Testis (tissue), 3 donors: ENCODE results near the gene GPR150. TPM values are rescaled to one million over a fixed set of nuclear protein-coding genes. Genes with fewer than 3 reads are reported as not detected.

Experiments
- DNase-seq: peaks from one replicate; pipeline ENCODE4 v3.0.0-alpha.2; 2019
- H3K27ac ChIP-seq, 2 donors: fragments of 200-600 bp; sonication (generic); one replicate each; pipeline ENCODE4 v1.5.1; 2019
- H3K27me3 ChIP-seq: fragments of 200-600 bp; sonication (generic); one replicate; pipeline ENCODE4 v1.5.1; 2019
- H3K36me3 ChIP-seq: fragments of 200-600 bp; sonication (generic); one replicate; pipeline ENCODE4 v1.5.1; 2017; ENCODE audit warnings: low read depth; ENCODE audit errors: missing control alignments
- H3K4me1 ChIP-seq: fragments of 200-600 bp; sonication (generic); one replicate; pipeline ENCODE4 v1.5.1; 2019
- H3K4me3 ChIP-seq, 2 donors: fragments of 200-600 bp; sonication (generic); one replicate each; pipeline ENCODE4 v1.5.1; 2017 to 2019
- H3K9me3 ChIP-seq: fragments of 200-600 bp; sonication (generic); one replicate; pipeline ENCODE4 v1.5.1; 2017
- CTCF ChIP-seq, 3 experiments: fragments of 450-650 bp in 2 of 3; fragments of 200-600 bp in 1 of 3; sonication (generic) in 1 of 3; IDR thresholded peaks; one replicate each; pipeline ENCODE4 v1.5.1; 2016 to 2019; ENCODE audit warnings: antibody characterized with exemption in 3 of 3, mild to moderate bottlenecking in 2 of 3, moderate library complexity in 1 of 3
- POLR2A ChIP-seq: fragments of 450-650 bp; IDR thresholded peaks from one replicate; pipeline ENCODE4 v1.6.1; 2017; ENCODE audit warnings: antibody characterized with exemption, mild to moderate bottlenecking, moderate library complexity
- WGBS, 2 donors: methylation state at CpG; one replicate each; pipeline ENCODE4 v1.1.5; 2018; 5-methylcytosine and 5-hydroxymethylcytosine counted together
- intact Hi-C: fragments of 100-400 bp; cut with DNase I; formaldehyde crosslinking; loops from one replicate; pipeline ENCODE4 v1.15.1; 2023; ENCODE audit warnings: low total_unique reads
- polyA plus RNA-seq: library from polyadenylated mRNA; stranded (reverse); fragments of 350-450 nt; fragmentation: Illumina TruSeq; extraction: RNeasy Lipid Tissue Mini Kit (QIAGEN cat#74804); gene quantifications from one replicate; pipeline ENCODE4 v1.2.3, GENCODE V29; 2014; ENCODE audit warnings: low read depth, low replicate concordance; ENCODE audit not compliant: insufficient read depth
- total RNA-seq, 2 donors: library from RNA; depleted of rRNA; stranded (reverse); fragments of >200 nt; gene quantifications; one replicate each; pipeline ENCODE4 v1.2.3, GENCODE V29; 2016

GPR150 gene
- total and polyA plus RNA-seq, 3 donors from 2014 or later: 0.45 to 0.99 (median 0.87) TPM

GRCh38 chr5:95605786-95606185 lies 14.1 kb upstream of the GPR150 start:
- intact Hi-C loops: no loop called here

DNA sequence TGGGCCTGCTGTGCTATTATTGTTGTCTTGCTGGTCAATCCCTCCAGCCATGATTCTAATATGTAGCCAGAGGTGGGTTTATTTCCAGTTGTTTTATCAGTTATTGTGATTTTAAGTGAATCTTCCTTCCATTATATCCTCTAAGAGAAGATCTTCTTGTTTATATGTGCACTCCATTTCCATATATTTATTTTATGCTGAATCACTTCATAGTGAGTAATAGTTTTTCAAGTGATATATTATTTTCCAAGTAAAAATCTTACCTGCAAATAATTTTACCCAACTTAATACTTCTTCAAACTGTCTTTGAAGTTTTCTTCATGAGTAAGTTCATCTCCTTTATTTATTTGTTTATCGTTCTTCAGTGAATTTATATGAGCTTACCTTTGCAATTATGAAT lies 13.5 kb upstream of the GPR150 start:
- no peak overlapping the region for H3K27ac ChIP-seq
- TF ChIP-seq POLR2A: no peak
- TF ChIP-seq CTCF (IDR thresholded peaks at IDR 0.05): no peak
- no peaks in the 10 kb centered on the region for H3K4me1 ChIP-seq
- intact Hi-C loops: no loop called here
- no peak for DNase-seq
- H3K4me3 ChIP-seq: no peak overlapping the region
- 92 to 96% methylated on average over 1 of the region's 1 CpG for whole genome bisulfite sequencing, 2 donors
- no peaks in the 10 kb centered on the region for H3K27me3 ChIP-seq
- no peaks in the 10 kb centered on the region for H3K9me3 ChIP-seq
- H3K36me3 ChIP-seq: no peaks in the 10 kb centered on the region

More at GRCh38 chr5:95605786-95606185, 14.1 kb upstream of the GPR150 start:
- H3K4me3 ChIP-seq: no peak overlapping the region
- H3K27me3 ChIP-seq: no peaks in the 10 kb centered on the region
- DNase-seq: no peak
- H3K9me3 ChIP-seq: no peaks in the 10 kb centered on the region
- H3K4me1 ChIP-seq: no peaks in the 10 kb centered on the region
- WGBS, 2 donors: 88 to 96% methylated on average over 5 of the region's 5 CpGs
- H3K27ac ChIP-seq: no peak overlapping the region
- no peaks in the 10 kb centered on the region for H3K36me3 ChIP-seq
- TF ChIP-seq CTCF (IDR thresholded peaks at IDR 0.05): no peak
- no peak for TF ChIP-seq POLR2A

- DNase-seq: no peak
- H3K27ac ChIP-seq: no peak overlapping the region
- H3K27me3 ChIP-seq: no peaks in the 10 kb centered on the region
- no peaks in the 10 kb centered on the region for H3K4me1 ChIP-seq
- H3K36me3 ChIP-seq: no peaks in the 10 kb centered on the region
- intact Hi-C loops: no loop called here
- H3K9me3 ChIP-seq: no peaks in the 10 kb centered on the region
- no peak for TF ChIP-seq CTCF (IDR thresholded peaks at IDR 0.05)
- no peak for TF ChIP-seq POLR2A
- H3K4me3 ChIP-seq: no peak overlapping the region
- WGBS, 2 donors: 84 to 87% methylated on average over 3 of the region's 3 CpGs
Measured at GRCh38 chr5:95609711-95610110, 10.2 kb upstream of the GPR150 start.

DNA sequence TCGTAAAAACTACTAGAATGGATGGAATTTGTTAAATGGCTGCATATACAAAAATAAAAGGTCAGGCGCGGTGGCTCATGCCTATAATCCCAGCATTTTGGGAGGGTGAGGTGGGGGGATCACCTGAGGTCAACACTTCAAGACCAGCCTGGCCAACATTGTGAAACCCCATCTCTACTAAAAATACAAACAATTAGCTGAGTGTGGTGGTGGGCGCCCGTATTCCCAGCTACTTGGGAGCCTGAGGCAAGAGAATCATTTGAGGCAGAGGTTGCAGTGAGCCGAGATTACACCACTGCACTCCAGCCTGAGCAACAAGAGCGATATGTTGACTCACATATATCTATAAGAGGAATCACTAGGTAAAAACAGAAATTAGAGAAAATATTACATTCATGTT lies 9.3 kb upstream of the GPR150 start:
- H3K27me3 ChIP-seq: no peaks in the 10 kb centered on the region
- no peaks in the 10 kb centered on the region for H3K9me3 ChIP-seq
- no peak for TF ChIP-seq CTCF (IDR thresholded peaks at IDR 0.05)
- no peak for TF ChIP-seq POLR2A
- DNase-seq: no peak
- H3K4me1 ChIP-seq: no peaks in the 10 kb centered on the region
- no peaks in the 10 kb centered on the region for H3K36me3 ChIP-seq
- intact Hi-C loops: no loop called here
- no peak overlapping the region for H3K27ac ChIP-seq
- no peak overlapping the region for H3K4me3 ChIP-seq
- 90 to 97% methylated on average over 7 of the region's 7 CpGs for WGBS, 2 donors

DNA sequence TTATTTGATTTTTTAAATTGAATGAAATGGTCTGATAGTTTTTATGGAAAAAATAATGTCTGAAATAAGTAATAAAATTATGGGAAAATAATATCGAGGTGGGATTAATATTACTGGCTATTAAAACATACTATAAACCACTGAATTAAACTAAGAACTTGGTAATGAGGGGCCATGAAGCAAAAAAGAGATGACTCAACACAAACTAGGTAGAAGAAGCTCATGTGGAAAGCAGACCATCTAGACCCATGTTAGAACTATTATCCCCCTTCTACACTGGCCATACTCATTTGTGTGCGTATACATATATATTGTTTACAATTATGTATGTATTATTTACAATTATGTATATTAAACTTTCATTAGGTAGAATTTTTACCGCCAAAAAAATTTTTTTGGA lies 8.5 kb upstream of the GPR150 start:
- DNase-seq: no peak
- Histone ChIP-seq H3K27me3 (no peaks in the 10 kb centered on the region), H3K4me3 (no peak overlapping the region), H3K4me1 (no peaks in the 10 kb centered on the region), H3K27ac (no peak overlapping the region), H3K36me3 (no peaks in the 10 kb centered on the region), H3K9me3 (no peaks in the 10 kb centered on the region)
- intact Hi-C loops: no loop called here
- 90 to 91% methylated on average over 3 of the region's 3 CpGs for WGBS, 2 donors
- TF ChIP-seq POLR2A (no peak), CTCF (IDR thresholded peaks at IDR 0.05) (no peak)
